GM18508 (cell line): ENCODE data around the gene JPH4.
"Not testable (repeated sequence)": the region's sequence is repeated elsewhere in the genome, so short reads cannot be mapped to it uniquely, and the experiment has no call there.

ENCODE experiments used
- ATAC-seq: cut with Tn5 transposase; IDR thresholded peaks from one replicate; pipeline ENCODE4 v1.9.1; 2021; ENCODE audit warnings: moderate number of reproducible peaks; ENCODE audit not compliant: insufficient read depth, unreplicated experiment

JPH4 gene

GRCh38 chr14:23609411-23610089 lies 31.0 kb upstream of the JPH4 start:
- ATAC-seq = not testable (repeated sequence)

GRCh38 chr14:23609001-23609400 lies 30.4 kb upstream of the JPH4 start:
- no peak for ATAC-seq

GRCh38 chr14:23608454-23608853 lies 29.9 kb upstream of the JPH4 start:
- no peak for ATAC-seq

- ATAC-seq = peak; percentile 79
Measured at GRCh38 chr14:23605931-23606585, 27.5 kb upstream of the JPH4 start.

- ATAC-seq = no peak
Measured at GRCh38 chr14:23604675-23605170, 26.1 kb upstream of the JPH4 start.

GRCh38 chr14:23604148-23604547 lies 25.6 kb upstream of the JPH4 start:
- ATAC-seq = no peak

- no peak for ATAC-seq
Measured at GRCh38 chr14:23603103-23603502, 24.5 kb upstream of the JPH4 start.

GRCh38 chr14:23602181-23603095 lies 23.8 kb upstream of the JPH4 start:
- no peak for ATAC-seq

GRCh38 chr14:23601845-23602180 lies 23.2 kb upstream of the JPH4 start:
- ATAC-seq = no peak

GRCh38 chr14:23601424-23601823 lies 22.8 kb upstream of the JPH4 start:
- no peak for ATAC-seq

GRCh38 chr14:23600806-23601205 lies 22.2 kb upstream of the JPH4 start:
- no peak for ATAC-seq

GRCh38 chr14:23600322-23600707 lies 21.7 kb upstream of the JPH4 start:
- no peak for ATAC-seq

GRCh38 chr14:23594191-23594590 lies 15.6 kb upstream of the JPH4 start:
- not testable (repeated sequence) for ATAC-seq

GRCh38 chr14:23590198-23590597 lies 11.6 kb upstream of the JPH4 start:
- ATAC-seq = no peak

GRCh38 chr14:23589606-23590005 lies 11.0 kb upstream of the JPH4 start:
- no peak for ATAC-seq

- peak; percentile 85 for ATAC-seq
Measured at GRCh38 chr14:23588884-23589598, 10.5 kb upstream of the JPH4 start.

- ATAC-seq = not testable (repeated sequence)
Measured at GRCh38 chr14:23584527-23585203, 6.1 kb upstream of the JPH4 start.

GRCh38 chr14:23583761-23584526 lies 5.4 kb upstream of the JPH4 start:
- ATAC-seq = not testable (repeated sequence)
